C1 segment of cervical spinal cord (tissue), 14 donors: ENCODE data around the gene XYLT1.

Experiments used
- DNase-seq, 14 donors: peaks; one replicate each; lab custom pipeline; 2025; lab: John Stamatoyannopoulos, UW

The XYLT1 gene

DNA sequence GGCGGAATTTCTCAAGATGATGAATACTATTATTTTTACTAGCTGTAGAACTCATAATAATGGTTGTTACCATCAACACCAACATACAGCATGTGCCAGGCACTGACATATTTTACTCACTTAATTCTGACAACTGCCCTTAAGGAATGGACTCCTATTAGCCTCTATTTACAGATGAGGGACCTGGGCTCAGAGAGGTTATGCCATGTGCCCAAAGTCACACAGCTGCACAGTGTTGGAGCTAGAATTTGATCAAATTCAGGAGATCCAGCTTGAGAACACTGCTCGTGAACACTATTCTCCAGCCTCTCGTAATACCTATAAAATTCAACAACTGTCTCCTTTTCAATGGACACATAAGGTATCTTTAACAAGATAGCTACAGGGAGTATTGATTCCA lies 97.2 kb downstream of the XYLT1 start:
- no peak for DNase-seq

DNA sequence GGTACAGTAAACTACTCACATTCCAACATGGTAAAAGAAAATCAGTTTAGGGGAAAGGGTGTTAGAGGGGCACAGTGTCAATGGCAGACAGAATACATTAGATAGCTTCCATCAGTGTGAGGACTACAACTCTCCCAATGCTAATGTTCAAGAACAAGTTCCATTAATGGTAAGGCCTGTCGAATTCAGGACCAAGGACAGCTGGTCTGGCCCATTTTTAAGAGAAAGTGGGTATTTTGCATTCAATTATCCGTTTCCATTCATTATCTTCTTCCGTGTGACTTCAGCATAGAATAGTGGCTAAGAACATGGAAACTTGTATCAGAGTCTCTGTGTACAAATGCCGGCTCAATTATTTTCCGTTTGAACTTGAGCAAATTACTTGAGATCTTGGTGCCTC lies 98.4 kb downstream of the XYLT1 start:
- DNase-seq: no peak

DNA sequence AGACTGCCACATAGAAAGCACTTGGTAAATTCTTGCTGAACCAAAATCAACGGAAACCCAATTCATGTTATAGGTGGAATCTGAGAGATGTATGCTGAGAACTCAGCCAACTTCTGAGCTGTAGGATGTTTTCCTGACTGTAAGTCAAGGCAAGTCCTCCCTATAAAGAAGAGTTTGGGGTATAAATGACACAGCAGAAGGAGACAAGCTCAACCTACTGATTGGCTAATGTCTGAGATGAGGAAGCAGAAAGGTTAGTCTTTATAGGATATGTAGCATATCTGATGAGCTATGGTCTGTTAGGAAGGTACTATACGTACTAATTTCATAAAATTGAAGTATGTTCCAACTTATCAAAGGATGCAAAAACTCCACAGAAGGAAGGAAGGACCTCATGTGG lies 99.5 kb downstream of the XYLT1 start:
- DNase-seq: no peak

DNA sequence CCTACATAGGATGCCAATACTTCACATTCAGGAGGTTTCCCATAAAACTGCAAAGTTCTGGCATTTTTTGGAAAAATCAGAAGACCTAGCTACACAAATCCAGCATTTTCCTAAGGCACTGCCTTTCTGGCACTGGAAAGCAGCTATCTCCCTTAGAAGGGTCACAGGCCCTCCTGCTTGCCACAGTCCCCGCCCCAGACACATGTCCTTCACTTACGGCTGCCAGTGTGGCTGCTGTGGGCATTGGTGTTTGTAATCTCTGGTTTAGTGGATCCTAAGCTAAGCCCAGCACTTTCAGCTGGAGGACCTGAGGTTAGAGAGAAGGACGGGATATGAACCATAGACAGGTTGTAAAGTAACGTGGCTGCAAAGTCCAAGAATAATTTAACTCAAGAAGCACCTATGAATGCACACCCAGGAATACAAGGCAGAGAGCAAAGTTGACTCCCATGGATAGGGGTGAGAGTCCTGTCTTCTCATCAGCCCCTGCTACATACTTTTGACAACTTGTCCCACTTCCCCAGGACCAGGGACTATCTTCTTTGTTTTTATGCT lies 100.0 kb downstream of the XYLT1 start:
- DNase-seq: no peak

DNA sequence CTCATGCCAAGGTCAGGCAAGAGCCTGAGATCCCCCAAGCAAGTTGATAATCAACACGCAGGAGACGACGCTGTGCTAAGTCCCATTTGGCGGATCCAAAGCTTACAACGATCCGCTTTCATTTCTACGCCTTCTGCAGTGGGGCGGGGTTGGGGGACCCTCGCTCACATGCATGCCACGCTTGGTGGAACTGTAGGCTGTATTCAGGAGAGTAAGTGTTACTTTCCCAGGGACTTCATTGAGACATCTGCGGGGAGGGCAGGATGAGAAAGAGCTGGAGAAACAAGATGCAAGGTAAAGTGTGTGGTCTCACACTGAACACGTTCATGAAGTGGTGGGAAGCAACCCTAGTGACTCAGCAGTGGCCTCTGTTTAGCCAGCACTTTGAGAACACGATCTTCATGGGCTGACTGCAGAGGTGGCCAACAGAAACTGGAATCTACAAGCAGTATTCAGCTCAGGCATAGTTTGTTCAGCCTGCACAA lies 100.5 kb downstream of the XYLT1 start:
- DNase-seq: no peak

DNA sequence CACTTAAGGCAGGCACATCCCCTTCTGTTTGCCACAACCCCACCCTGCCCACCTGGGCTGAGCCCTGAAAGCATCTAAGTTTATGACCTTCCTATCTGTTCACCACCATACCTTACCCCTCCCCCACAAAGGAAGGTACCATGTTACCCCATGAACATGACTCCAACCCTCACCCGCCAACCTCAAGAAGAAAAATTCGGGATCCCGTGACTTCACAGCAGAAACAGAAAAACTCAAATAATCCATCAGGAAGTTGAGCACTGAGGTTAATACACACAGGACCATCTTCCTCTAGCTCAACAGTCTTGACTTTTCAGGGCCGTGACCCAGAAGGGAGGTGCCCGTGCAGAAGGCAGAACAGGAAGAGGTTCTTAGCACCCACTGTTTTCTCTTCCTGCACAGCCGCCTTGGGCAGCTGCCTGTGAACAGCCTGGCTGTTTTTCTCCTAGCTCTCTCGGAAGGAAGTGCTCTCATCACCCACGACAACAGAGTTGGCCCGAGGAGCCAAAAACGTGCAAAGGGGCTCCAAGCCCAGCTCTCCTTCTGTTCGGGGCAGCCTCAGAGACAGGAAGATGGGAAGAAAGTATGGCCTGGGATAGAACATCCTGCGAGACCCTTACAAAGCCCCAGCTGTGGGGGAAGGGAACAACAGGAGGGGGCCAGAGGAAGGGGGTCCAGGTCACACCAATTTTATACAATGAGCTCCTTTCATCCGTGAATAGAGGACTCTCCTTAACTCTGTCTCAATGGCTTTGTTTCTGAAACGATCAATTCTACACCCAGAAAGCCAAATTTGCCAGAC lies 101.1 kb downstream of the XYLT1 start:
- peak in 8 of 14 donors; percentile 8 to 54 (median 38) for DNase-seq

DNA sequence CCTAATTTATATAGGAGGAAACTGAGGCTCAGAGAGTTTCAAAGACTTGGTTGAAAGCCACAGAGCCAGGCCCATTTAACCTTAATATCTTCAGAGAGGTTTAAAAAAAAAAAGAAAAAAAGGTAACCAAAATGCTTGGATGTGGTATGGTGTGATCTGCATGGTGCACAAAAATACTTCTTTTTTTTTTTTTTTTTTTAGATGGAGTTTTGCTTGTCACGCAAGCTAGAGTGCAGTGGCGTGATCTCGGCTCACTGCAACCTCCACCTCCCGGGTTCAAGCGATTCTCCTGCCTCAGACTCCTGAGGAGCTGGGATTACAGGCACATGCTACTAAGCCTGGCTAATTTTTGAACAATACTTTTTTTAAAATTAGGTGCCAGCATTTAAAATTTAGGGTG lies 101.8 kb downstream of the XYLT1 start:
- no peak for DNase-seq

DNA sequence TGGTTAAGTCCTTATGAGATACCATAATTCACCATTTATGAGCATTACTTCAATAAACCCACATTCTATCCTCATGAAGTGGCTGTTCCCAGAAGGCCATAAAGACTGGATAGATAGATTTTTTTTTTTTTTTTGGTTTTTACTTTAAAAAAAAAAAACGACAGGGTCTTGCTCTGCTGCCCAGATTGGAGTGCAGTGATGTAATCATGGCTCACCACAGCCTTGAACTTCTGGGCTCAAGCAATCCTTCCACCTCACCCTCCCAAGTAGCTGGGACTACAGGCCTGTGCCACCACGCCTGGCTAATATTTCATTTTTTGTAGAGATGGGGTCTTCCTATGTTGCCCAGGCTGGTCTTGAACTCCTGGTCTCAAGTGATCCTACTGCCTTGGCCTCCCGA lies 102.3 kb downstream of the XYLT1 start:
- DNase-seq: no peak

DNA sequence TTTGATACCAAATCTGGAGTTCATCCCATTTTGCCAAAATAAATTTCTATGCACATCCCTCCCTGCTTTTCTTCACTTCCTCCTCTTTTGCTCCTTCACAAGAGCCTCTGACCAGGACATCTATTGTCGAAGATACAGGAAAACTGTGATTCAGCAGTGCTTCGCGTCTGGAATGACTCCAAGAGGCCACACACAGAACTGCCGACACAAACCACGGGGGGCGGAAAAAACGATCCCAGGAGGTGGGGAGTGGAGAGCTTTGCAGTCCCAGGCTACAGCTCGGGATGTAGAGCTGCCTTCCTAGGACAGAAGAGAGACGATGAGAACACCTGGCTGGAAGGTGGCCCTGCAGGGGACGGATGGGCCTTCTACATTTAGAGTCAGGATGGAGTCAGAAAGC lies 102.8 kb downstream of the XYLT1 start:
- peak in 2 of 14 donors; percentile 8 to 46 for DNase-seq

DNA sequence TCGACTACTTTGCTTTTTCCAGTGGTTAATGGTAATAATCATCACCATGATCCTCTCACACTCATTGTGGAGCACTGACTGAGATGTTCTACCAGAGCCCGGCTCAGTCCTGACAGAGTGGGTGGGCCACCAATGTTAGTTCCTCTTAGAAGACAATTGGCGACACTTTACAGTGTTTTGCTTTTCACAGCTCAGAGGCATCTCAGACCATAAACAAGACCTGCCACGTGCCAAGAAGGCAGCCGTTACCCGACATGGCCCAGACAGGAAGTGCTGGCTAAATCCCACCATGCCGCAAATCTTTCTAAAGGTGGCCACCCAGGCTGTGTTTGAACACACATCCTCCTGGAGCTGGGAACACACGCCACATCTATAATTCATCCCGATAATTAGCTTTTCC lies 103.7 kb downstream of the XYLT1 start:
- no peak for DNase-seq

DNA sequence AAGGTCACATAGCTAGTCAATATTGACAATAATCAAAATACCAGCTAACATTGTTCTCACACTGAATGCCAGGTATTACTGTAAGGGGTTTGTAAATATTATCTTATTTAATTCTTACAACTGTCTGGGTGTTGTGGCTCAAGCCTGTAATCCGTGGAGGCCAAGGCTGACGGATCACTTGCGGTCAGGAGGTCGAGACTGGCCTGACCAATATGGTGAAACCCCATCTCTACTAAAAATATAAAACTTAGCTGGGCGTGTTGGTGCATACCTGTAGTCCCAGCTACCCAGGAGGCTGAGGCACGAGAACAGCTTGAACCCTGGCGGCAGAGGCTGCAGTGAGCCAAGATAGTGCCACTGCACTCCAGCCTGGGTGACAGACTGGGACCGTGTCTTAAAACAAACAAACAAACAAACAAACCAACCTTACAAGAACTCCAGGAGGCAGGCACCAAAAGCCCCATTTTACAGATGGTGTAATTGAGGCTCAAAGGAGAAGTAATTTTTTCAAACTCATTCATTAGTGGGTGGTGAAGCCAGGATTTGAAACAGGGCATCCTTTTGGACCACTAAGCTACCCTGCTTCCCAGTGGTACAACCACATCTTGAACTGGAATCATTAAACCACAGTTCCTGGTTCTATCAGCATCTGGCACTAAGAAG lies 104.3 kb downstream of the XYLT1 start:
- no peak for DNase-seq

DNA sequence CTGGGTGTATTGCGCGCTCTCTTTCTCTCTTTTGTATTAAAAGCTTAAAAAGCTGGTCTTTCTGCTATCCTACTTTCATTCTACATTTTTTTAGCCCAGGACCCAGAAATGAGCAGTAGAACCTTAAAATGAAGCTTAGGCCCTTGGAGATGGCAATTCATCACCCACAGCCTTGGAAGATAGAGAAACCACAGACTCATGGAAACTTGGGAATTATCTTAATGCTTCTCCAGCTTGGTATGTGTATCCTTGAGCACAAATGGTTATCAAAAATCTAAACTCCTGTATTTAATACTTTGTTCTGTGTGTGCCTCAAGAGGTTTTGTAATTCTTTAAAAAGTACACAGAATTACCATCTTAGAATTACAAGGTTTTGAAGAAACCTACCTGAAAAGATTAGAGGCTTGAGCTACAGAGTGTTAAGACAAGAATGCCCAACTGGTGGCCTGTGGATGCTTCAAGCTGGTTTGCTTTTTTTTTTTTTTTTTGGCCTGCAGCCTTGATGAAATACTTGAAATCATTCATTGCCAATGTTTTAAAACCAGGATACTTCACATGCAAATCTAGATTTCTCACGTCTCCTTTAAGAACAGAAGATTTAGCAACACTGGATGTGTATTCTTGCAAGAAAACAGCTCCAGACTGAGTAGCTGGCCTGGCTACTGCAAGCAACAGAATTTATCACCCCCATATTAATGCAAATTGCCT lies 105.0 kb downstream of the XYLT1 start:
- no peak for DNase-seq

DNA sequence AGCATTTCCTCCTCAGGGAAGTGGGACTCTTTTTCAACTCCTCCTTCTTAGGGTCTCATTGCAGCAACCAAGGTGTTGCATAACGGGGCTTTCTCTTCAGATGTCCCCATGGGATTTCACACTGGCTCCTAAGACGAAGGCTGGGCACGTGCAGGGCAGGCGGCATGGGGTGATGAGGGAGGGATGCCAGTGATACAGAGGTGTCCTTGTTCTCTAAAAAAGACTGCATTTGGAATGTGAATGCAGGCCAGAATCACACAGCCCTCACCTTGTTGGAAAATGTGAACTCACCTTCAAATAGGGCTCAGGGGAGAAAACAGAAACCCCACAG lies 105.6 kb downstream of the XYLT1 start:
- DNase-seq: no peak

DNA sequence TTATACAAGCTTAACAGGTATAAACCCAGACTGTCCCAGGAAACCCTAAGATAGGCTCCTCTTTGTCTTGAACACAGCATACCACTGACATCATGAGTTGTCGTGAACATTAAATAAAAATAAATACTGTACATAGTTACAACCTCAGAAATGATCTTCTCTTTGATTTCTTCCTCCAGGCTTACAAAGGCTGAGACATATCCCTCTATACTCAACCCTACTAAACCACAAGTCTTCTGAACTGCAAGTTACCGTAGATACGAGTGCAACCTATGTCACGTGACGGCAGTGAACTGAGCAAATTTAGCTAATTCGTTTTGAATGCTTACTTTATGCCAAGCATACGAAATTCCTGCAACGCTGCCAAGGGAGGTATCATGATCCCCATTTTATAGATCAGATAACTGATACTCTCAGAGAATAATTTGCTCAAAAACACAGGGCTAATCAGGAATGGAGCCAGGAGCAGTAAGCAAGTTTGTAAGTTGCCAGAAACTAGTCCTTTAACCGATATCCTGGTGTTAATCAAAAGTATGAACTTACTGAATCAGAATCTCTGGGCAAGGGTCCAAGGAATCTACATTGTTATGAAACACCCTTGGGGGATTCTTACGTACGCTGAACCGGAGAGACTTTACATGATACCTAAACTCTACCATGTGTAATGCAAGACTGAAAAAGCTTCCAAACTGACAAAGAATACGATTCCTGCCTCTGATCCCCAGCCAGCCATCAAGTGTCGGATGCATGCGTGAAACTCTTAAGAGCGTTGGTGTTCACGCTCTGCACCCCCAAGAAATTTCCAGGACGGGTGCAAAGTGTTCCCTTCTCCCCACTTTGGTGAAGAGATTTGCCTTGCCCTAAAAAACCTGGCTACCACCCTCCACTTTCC lies 106.2 kb downstream of the XYLT1 start:
- no peak for DNase-seq

DNA sequence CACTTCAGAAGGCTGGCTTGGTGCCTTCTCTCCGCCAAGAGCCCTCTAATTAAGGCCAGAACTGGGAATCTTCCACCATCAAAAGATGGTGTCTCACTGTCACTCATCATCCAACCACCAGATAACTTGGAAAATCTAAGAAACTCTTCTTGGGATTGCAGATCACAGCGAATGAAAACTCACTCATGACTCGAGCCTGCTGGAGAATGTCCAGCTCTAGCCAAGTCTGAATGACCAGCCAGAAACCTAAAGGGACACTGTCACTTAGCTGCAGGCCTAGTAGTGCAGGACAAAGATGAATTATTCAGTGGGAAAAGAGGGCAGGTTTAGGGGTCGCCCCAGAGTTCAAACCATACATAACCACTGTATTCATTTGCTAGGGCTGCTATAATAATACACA lies 107.8 kb downstream of the XYLT1 start:
- DNase-seq: no peak

DNA sequence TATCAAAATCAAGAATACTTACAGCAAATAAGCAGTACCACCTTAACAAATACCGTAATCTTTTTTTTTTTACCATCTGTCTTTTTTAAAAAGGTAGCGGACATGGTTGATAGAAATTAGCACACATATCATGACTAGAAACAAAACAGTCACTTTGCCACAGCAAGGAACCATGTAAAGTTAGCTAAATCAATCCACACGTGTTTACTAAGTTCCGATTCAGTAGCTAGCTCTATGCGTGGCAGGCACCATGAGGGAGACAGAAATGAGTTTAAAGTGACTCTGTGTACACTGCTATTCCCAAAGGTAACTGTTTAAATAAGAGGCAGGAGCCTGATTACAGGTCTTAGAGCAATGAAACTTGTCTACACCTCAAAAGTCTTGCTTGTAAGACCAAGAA lies 108.6 kb downstream of the XYLT1 start:
- no peak for DNase-seq

DNA sequence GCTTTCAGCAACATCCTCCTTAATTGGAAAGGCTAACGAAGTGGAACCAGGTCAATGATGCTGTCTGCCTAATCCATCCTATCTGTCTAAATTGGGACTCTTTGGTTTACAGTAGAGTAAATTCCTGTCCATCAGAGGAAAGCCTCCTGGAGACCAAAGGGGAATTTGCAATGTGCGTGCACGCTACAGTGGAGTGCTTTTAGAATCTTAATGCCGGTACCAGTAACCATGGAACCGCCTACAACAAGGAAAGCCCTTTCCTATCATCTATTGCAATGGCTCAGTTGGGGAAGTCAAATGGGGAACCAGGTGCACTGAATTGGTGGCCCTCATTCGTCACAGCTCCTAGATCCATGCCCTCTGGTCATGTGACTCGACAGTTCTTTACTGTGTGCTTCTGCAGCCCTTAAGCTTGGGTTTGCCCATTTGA lies 110.1 kb downstream of the XYLT1 start:
- no peak for DNase-seq

DNA sequence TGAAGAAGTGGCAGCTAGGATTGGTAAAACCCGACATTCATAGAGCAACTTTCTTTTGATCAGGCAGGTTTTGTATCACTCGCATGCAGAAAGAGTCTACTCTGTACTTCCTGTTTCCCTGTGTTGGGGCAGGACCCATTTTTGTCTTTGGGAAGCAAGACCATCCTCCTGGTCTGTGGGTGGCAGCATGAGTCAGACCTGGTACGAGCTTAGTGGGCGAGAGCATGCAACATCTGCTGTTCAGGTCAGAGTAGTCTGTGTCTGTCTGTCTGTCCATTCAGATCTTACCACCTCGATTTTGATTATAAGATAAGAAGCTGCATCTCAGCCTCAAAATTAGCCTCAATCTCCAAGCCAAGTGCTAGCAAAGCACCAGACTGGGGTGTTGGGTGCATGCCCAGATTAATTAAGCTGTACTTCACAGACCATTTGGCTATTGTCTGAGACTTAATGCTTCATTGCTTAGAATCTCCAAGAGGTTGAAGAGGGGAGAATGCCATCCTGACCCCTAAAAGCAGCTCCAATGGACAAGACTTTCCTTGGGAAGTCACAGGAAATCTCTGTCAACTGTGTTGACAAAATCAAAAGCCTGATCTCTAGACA lies 110.9 kb downstream of the XYLT1 start:
- DNase-seq: peak in 1 of 14 donors; percentile 26

DNA sequence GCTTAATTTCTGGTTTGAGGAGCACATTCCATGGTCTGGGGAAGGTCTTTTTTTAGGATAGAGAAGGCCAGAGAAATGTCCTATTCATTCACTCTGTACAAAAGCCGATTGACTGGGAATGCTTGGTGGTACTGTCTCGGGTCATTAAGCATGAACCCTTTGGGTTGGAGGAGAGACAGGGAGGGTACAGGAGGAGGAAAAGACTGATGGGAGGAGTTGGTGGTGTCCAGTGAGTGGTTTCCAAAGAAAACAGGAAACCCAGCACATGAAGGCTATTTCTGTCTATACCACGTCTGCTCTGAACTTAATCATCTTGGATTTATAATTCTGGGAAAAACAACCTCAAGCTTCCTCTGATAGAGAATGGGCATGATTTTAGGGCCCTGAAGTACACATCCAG lies 111.9 kb downstream of the XYLT1 start:
- DNase-seq: no peak

DNA sequence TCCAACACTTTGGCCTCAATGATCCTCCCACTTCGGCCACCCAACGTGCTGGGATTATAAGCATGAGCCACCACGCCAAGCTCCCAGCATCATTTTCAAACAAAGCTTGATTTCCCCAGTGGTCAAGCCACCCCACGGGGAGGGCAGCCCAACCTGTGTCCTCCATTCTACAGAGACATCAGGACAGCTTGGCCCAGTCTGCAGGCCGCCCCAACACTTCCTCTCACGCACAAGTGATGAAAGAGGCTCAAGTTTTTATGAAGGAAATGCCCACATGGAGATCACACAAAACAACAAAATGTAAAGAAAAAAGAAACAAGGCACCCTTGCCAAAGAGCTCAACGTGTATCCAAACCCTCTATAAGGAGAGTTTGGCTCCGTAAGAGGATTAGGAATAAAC lies 112.4 kb downstream of the XYLT1 start:
- no peak for DNase-seq
